Stimulated activated CD4-positive, alpha-beta T cell treated with anti-CD3 and anti-CD28 coated beads, Interleukin-2, amount 100 ng/mL, for 48 hours (primary cell): ENCODE results near the gene JMJD7.

Source experiments
- DNase-seq, 2 donors: peaks; one replicate each; pipeline ENCODE4 v3.0.0-alpha.2; 2020

JMJD7 gene

GRCh38 chr15:41847981-41848380 is 20.1 kb downstream of the JMJD7 start:
- no peak for DNase-seq

DNA sequence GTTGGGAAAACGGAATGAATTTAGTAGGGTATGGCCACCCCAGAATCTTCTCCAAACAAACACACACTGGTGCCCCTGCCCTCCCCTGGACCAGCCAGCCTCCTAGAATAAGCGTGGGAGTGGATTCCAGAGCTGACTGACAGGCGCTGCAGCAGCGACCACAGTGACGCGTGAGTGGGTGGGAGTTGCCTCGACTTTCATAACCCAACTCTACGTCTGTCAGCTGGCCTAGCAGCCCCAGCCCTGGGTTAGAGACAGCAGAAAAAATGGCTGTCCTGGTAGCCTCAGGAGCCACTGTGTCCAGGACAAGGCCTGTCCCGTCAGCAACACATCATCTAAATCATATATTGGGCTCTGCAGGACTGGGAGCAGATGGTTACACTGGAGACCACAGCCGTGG is 20.7 kb downstream of the JMJD7 start:
- peak; percentile 36 to 43 for DNase-seq

DNA sequence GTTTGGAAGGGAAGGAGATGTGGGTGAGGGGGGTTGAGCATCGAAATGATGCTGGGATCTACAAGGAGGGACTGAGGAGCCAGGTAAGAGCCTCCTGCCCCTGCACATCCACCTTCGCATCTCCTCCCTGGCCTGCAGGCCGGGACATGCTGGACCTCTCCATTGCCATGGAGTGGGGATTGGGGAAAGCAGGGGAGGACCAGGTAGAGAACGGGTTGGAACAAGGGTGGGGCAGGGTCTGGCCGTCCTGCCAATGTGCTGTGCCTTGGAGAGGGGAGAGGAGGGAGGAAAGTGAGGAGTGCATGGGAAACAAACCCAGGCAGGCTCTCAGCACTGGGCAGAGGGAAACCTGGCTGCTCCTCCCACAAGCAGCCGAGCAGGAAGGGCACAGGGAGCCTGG is 21.3 kb downstream of the JMJD7 start:
- DNase-seq: no peak

GRCh38 chr15:41849861-41850260 is 22.0 kb downstream of the JMJD7 start:
- no peak for DNase-seq

- DNase-seq: no peak
These were observed 22.7 kb downstream of the JMJD7 start for GRCh38 chr15:41850482-41851166.

- DNase-seq: no peak
These were observed 23.3 kb downstream of the JMJD7 start for GRCh38 chr15:41851167-41851523.

- DNase-seq: no peak
These were observed 24.0 kb downstream of the JMJD7 start for GRCh38 chr15:41851755-41852370.

- no peak for DNase-seq
These were observed 25.1 kb downstream of the JMJD7 start for GRCh38 chr15:41852736-41853590.

GRCh38 chr15:41853831-41854230 is 25.9 kb downstream of the JMJD7 start:
- DNase-seq: no peak

DNA sequence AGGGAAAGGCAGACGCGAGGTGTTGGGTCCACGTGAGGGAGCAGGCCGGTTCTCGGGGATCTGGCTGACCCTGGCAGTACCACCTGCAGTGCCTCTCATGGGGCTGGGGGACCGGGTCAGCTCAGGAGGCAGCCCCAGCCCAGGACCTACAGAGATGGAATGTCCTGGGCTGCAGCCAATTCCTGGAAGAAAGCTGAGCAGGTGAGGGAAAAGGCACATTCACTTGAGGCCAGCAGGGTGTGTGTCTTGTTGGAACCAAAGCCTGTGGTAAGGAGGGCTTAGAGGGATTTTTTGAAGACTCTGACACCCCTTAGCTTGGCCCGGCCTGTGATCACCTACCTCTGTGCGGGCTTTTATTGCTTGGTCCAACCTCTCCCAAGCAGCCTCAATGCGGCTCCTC is 26.6 kb downstream of the JMJD7 start:
- no peak for DNase-seq

DNA sequence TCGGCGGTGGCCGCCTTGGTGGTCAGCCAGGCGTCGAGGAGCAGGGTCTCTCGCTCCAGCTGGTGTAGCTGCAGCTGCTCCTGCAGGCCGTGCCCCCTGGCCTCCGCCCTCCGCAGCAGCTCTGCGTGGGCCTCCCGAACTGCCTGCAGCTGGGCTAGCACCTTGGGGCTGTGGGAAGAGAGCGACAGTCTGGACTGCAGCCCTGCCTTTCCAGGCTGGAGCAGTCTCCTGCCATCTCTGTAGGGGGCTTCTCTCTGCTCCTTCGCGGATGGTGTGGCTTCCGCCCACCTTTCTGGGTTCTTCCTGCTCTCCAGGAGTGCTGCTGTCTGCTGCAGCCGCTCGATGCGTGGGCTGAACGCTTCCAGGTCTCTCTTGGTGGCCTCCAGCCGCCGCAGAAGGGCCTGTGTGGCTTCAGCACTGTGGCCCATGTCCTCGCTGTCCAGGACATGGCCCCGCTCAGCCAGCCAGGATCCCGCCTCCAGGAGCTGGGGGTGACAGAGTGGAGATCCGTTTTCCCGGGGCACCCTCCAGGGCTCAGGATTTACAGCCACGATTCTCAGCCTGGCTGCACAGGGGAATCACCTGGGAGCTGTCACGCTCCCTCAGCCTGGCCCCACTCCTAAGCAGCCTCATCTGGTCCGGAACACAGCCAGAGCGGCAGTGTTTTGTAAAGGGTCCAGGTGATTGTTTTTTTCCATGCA is 27.5 kb downstream of the JMJD7 start:
- no peak for DNase-seq

DNA sequence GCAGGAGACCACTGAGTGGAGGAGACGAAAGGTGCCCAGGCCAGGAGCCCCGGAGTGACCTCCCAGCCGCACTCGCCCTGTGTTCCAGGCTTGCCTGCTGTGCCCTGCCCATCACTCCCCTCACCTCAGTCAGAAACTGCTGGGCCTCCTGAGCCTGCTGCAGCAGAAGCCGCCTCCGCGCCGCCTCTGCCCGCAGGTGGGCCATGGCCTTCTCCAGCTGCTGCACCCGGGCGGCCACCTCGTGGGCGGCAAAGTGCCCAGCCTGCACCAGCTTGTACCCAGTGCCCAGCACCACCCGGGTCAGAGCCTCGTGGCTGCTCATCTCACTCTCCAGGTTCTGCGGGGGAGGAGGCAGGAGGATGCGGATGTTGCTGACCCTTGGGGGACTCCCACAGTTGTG is 28.4 kb downstream of the JMJD7 start:
- no peak for DNase-seq

DNA sequence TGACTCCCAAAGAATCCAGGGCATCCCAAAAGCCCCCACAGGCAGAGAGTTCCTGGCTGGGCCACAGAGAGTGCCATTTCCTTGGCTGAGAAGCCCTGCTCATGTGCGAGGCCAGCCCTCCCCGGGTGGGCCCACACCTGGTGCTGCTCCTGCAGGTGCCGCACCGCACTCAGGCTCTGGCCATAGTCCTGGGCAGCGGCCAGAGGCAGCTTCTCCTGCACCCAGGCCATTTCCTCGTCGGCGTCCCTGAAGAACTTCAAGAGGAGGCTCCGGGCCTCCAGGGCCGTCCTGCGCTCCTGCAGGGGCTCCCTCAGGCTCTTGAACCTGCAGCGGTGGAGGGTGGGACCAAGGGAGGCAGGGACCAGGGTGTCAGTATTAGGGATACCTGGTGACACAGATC is 28.8 kb downstream of the JMJD7 start:
- no peak for DNase-seq

GRCh38 chr15:41857316-41857715 is 29.4 kb downstream of the JMJD7 start:
- no peak for DNase-seq

DNA sequence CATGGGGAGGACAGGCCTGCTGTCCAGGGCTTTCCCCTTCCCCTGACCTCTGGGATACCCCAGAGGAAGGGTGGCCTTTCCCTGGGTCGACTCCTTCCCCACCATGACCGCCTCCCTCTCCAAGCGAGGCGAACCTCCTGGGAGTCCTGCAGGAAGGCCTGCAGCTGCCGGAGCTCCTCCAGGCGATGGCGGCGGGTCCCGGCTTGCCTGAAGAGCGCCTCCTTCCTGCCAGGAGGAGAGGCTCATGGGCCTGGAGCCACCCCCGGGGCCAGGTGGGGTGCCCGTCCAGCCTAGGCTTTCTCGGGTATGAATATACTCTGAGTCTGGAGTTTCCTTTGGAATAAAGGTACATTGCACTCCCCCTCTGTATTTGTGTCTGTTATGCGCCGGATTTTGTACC is 30.9 kb downstream of the JMJD7 start:
- DNase-seq: no peak

GRCh38 chr15:41860049-41860828 is 32.3 kb downstream of the JMJD7 start:
- no peak for DNase-seq

DNA sequence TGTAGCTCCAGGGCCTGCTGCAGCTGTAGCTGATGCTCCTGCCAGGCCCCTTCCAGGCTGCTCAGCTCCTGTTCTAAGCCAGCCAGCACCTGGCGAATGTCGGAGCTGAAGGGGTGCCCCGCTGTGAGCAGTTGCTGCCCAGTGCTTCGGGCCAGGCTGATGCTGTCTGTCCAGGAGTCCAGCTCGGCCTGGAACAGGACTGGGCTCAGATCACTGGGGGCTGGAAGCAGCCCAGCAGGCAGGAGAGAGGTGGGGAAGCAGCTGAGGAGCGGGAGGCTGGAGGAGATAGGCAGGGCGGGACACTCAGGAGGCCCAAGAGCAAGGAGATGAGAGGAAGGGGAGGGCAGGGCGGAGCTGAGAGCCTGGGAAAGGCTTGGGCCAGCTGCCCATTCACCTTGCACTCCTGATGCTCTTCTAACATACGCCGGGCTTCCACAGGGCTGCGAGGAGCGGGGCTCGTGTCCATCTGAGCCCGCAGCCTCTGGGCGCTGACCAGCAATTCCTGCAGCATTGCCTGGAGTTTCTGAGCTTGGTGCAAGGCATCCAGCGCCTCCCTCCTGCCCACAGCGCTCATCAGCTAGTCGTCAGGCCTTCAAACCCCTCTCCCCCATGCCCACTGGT is 34.0 kb downstream of the JMJD7 start:
- DNase-seq: no peak

DNA sequence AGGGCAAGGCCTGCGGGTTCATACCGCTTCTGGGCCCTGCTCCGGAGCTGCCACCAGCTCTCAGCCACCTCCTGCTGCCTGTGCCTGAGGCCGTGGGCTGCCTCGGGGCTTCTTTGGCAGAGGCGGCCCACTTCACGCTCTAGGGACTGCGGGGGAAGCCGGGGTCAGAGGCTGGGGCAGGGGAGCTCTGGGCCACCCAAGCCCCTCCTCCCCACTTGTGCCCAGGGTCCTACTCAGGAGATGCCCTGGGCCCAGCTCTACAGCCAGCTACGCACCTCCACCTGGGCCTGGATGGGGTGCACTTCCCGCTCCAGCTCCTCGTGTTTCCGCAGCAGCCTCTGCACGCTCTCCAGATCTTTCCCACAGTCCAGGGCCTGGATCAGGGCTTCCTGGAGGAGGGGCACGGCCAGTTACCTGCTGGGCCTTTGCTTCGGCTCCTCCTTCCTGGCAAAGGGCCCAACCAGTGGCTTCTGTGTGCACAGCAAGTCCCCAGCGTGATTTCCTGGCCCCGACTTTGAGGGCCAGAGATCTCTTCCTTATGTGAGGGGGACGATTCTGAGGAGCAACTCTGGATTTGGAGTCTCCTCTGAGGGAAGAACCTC is 34.7 kb downstream of the JMJD7 start:
- DNase-seq: no peak

DNA sequence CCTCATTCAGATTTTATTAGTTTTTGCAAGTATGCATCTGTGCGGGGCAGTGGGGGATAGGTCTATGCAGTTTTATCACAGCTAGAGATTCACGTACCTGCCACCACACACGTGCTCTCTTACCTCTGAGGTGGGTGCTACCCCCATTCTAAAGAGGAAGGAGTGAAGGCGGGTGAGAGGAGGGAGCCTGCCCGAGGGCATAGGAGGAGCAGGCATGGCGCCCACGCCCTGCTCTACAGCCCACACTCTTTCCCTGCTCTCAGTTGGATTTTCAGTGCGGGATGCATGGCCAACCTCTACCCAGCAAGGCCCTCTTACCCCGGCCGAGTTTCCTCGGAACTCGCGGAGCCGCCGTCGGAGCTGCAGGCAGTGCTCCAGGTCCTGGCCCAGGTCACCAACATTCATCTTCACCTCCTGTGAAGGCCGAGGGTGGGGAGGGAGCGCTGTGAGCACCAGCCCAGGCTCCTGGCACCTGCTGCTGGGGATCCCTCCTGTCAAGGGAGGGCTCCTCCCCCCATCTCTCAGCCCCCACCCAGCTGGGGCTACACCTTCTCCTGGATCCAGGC is 37.7 kb downstream of the JMJD7 start:
- DNase-seq: no peak

DNA sequence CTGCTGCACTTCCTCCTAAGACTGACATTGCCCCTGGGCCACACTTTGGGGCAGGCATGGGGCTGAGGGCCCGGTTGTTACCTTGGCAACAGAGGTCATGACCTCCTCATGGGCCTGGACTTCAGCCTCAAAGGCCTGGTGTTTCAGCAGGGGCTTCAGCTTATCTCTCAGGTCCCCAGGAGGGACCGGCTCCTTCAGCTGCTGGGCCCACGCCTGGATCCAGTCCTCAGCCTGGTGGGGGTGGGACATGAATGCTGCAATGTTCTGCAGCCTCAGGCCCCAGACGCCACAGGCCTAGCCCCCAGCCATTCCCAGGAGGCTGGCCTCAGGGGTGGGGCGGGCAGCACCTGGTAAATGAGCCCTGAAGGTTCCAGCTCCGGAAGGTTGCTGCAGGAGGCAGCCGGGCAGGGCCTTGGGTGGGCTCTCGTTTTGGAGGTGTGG is 38.4 kb downstream of the JMJD7 start:
- DNase-seq: no peak

GRCh38 chr15:41866872-41867579 is 39.1 kb downstream of the JMJD7 start:
- no peak for DNase-seq
